ENCODE measurements around the gene ACSS2.

Gene ACSS2

DNA sequence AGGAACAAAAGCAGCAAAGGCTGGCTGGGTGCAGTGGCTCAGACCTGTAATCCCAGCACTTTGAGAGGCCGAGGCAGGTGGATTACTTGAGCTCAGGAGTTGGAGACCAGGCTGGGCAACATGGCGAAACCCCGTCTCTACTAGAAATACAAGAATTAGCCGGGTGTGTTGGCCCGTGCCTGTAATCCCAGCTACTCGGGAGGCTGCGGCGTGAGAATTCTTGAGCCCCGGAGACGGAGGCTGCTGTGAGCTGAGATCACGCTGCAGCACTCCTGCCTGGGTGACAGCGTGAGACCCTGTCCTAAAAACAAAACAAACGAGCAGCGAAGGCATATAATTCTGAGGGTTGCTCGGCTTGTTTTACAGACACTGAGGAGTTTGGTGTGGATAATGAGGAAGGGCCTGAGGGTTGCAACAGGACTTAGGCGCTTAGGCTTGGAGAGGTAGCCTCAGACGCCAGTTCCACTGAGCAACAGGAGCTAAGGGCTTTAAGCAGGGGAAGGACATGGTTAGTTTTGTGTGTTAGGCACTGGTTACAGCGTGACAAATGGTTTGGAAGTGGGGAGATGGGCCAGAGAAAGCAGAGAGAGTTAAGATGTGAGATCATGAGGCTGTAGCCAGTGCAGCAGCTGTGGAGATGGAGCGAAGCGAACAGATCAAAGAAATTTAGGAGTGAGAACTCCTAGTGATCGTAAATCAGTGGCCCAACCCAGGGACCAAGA is 80.5 kb downstream of the ACSS2 start:
- Histone ChIP-seq H3K4me1 (ENCODE audit: control insufficient read depth, insufficient read depth, low read length, unreplicated experiment) (peaks cover 7% of the 10 kb centered on the region), H3K27me3 (ENCODE audit: insufficient read depth, low read length) (no peaks in the 10 kb centered on the region), H3K36me3 (ENCODE audit: insufficient read depth, low read length) (no peaks in the 10 kb centered on the region), H3K79me2 (ENCODE audit: control insufficient read depth, insufficient read depth, low read length, unreplicated experiment) (peaks cover 19% of the 10 kb centered on the region), H3K4me3 (ENCODE audit: low read depth, low read length) (no peak overlapping the region), H3K27ac (ENCODE audit: low read depth, low read length) (no peak overlapping the region), H2AFZ (ENCODE audit: low read length, unreplicated experiment) (no peak overlapping the region)

DNA sequence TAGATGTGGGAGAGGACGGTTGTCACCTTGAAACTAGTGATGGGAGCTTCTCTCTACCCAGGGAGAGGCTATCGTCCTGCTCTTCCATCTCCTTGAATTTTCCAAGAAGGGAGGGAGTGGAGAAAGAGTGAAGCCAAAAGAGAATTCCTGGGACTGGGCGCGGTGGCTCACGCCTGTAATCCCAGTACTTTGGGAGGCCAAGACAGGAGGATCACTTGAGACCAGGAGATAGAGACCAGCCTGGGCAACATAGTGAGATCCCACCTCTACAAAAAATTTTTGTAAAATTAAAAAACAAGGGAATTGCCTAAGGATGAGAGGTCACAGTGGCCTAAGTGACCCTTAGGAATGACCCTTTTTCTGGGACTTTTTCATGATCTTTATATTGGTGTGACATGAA is 88.1 kb downstream of the ACSS2 start:
- H3K79me2 ChIP-seq (ENCODE audit: control insufficient read depth, insufficient read depth, low read length, unreplicated experiment), result no peaks in the 10 kb centered on the region
- H3K4me1 ChIP-seq (ENCODE audit: control insufficient read depth, insufficient read depth, low read length, unreplicated experiment), result no peaks in the 10 kb centered on the region
- H3K27me3 ChIP-seq (ENCODE audit: insufficient read depth, low read length), result no peaks in the 10 kb centered on the region
- no peak overlapping the region for H2AFZ ChIP-seq (ENCODE audit: low read length, unreplicated experiment)
- no peak overlapping the region for H3K27ac ChIP-seq (ENCODE audit: low read depth, low read length)
- H3K36me3 ChIP-seq (ENCODE audit: insufficient read depth, low read length), result no peaks in the 10 kb centered on the region
- H3K4me3 ChIP-seq (ENCODE audit: low read depth, low read length), result no peak overlapping the region

DNA sequence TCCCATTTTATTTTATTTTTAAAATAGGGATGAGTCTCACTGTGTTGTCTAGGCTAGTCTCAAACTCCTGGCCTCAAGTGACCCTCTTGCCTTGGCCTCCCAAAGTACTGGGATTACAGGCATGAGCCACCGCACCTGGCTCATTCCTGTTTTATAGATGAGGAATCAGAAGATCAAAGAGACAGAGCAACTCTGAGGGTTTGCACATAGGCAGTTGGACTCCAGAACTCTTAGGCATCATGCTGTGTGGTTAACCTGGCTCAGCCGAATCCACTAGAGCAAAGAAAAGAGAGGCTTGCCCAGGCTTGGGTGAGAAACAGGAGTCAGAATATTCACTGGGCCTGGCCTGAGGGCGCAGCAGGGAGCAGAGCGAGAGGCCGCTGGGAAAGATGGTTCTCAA is 88.6 kb downstream of the ACSS2 start:
- H3K4me1 ChIP-seq (ENCODE audit: control insufficient read depth, insufficient read depth, low read length, unreplicated experiment), result no peaks in the 10 kb centered on the region
- no peaks in the 10 kb centered on the region for H3K79me2 ChIP-seq (ENCODE audit: control insufficient read depth, insufficient read depth, low read length, unreplicated experiment)
- no peak overlapping the region for H3K4me3 ChIP-seq (ENCODE audit: low read depth, low read length)
- H3K27ac ChIP-seq (ENCODE audit: low read depth, low read length), result no peak overlapping the region
- no peak overlapping the region for H2AFZ ChIP-seq (ENCODE audit: low read length, unreplicated experiment)
- no peaks in the 10 kb centered on the region for H3K27me3 ChIP-seq (ENCODE audit: insufficient read depth, low read length)
- no peaks in the 10 kb centered on the region for H3K36me3 ChIP-seq (ENCODE audit: insufficient read depth, low read length)

DNA sequence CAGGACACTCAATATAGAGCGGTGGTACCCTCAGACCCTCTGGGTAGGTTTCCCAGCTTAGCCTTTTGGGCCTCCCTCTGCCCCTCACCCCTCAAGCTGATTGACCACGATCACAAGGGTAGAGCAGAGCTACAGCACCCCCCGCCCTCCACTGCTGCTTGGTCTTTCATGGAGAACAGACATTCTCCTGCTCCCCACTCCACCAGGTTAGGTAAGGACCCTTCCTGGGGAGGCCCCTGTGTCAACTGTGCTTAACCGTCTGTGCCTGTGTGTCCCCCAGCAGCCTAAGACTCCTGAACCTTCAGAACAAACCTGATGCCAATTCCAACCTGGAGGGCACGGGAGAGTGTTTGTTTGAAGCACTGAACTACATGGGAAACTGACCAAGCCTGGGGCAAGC is 91.0 kb downstream of the ACSS2 start:
- no peak overlapping the region for H3K4me3 ChIP-seq (ENCODE audit: low read depth, low read length)
- no peaks in the 10 kb centered on the region for H3K27me3 ChIP-seq (ENCODE audit: insufficient read depth, low read length)
- H3K79me2 ChIP-seq (ENCODE audit: control insufficient read depth, insufficient read depth, low read length, unreplicated experiment), result no peaks in the 10 kb centered on the region

DNA sequence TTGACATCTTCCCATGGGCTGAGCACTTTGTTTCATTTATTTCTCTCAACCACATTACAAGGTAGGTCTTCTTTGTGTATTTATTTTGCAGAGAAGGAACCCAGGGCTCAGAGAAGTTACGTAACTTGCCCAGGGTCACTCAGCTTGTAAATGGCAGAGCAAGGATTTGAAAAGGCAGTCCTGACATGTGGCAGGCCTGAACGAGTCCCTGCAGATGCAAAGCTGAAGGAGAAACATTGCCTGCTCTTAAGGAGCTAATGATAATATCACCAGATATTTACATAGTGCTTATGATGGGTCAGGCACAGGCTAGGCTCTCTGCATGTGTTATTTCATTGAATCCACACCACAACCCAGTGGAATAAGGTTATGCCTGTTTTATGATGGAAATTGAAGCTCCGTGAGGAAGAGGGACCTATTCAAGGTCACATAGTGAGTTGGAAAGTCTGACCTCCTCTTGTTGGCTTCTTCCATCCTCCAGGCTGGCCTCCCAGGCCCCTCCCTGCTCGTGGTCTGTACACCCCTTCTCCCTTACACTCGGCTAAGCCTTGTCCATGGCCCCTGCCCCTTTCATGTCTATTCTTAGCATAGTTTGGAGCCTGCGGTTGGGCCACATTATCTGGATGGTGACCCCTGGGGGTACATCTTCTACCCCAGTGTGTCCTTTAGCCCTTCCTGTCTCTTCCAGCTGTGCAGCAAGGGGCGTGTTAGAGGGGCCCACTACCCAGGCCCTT is 91.8 kb downstream of the ACSS2 start:
- Histone ChIP-seq H3K4me3 (ENCODE audit: low read depth, low read length) (no peak overlapping the region), H3K27ac (ENCODE audit: low read depth, low read length) (no peak overlapping the region), H3K4me1 (ENCODE audit: control insufficient read depth, insufficient read depth, low read length, unreplicated experiment) (no peaks in the 10 kb centered on the region)

More for the DNA sequence above, 91.0 kb downstream of the ACSS2 start:
- Histone ChIP-seq H2AFZ (ENCODE audit: low read length, unreplicated experiment) (no peak overlapping the region), H3K27ac (ENCODE audit: low read depth, low read length) (no peak overlapping the region), H3K36me3 (ENCODE audit: insufficient read depth, low read length) (no peaks in the 10 kb centered on the region), H3K4me1 (ENCODE audit: control insufficient read depth, insufficient read depth, low read length, unreplicated experiment) (no peaks in the 10 kb centered on the region)

DNA sequence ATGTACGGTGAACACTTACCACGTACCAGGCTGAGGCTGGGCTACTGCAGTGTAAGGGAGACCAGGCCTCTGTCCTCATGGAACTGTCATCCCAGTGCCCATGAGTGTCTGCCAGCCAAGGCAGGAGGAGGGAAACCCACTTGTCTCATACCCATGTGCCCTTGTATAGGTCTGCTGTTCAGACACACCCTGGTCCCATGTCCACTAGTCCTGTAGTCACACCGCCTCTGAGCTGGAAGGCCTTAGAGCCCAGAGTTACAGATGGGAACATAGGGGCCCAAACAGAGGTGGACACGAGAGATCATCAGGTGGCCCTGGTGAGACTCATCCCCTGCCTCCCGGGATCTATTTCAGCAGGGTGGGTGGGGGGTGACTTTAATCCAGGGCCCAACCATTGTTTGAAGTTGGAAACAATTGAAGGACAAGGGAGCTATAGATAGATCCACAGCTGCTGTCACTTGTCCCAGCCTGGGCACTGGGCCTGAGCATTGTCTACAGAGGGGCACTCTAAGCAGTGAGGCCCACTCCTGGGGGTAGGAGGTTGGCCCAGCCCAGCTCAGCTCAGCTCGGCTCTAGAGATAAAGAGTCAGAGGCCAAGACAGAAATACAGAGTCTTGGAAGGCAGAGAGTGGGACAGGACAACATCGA is 93.9 kb downstream of the ACSS2 start:
- H3K27ac ChIP-seq (ENCODE audit: low read depth, low read length), result no peak overlapping the region
- no peak overlapping the region for H3K4me3 ChIP-seq (ENCODE audit: low read depth, low read length)
- peaks cover 6% of the 10 kb centered on the region; the same call in 1 of the 2 replicates for H3K27me3 ChIP-seq (ENCODE audit: insufficient read depth, low read length)
- no peaks in the 10 kb centered on the region for H3K4me1 ChIP-seq (ENCODE audit: control insufficient read depth, insufficient read depth, low read length, unreplicated experiment)
- H2AFZ ChIP-seq (ENCODE audit: low read length, unreplicated experiment), result no peak overlapping the region
- H3K79me2 ChIP-seq (ENCODE audit: control insufficient read depth, insufficient read depth, low read length, unreplicated experiment), result no peaks in the 10 kb centered on the region
- no peaks in the 10 kb centered on the region for H3K36me3 ChIP-seq (ENCODE audit: insufficient read depth, low read length)

More for the DNA sequence above, 91.8 kb downstream of the ACSS2 start:
- Histone ChIP-seq H3K36me3 (ENCODE audit: insufficient read depth, low read length) (no peaks in the 10 kb centered on the region), H2AFZ (ENCODE audit: low read length, unreplicated experiment) (no peak overlapping the region), H3K27me3 (ENCODE audit: insufficient read depth, low read length) (no peaks in the 10 kb centered on the region), H3K79me2 (ENCODE audit: control insufficient read depth, insufficient read depth, low read length, unreplicated experiment) (no peaks in the 10 kb centered on the region)

DNA sequence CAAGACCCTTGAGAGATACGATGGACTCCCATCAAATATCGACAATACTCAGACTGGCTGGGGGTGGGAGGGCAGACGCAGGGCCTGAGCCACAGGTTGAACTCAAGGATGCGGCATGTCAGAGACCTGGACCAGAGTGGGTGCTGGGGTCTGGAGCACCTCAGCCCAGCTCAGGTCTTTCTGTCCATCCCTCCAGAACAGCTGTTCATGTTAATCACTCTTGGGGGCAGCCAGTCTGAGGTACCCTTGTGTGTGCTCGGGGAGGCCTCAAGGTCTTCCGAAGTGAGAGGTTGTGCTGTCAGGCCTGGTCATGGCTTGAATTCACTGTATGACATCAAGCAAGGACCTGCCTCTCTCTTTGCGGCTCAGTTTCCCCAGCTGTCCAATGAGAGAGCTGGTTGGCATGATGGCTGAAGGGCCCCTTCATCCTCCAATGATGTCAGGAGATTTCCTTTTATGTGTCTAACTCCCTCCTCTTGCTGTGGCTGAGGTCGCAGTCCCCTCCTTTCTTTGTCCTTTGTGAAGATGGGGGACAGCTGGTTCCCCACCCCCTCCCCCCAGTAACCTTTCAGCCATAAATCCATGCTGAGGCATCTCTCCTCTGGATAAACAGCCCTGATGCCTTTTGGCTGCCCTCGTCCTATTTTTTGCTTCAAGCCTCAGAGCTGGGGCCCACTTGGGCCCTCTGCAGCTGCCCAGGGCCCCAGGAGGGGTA is 94.6 kb downstream of the ACSS2 start:
- H3K4me1 ChIP-seq (ENCODE audit: control insufficient read depth, insufficient read depth, low read length, unreplicated experiment), result no peaks in the 10 kb centered on the region
- H3K36me3 ChIP-seq (ENCODE audit: insufficient read depth, low read length), result no peaks in the 10 kb centered on the region
- no peak overlapping the region for H2AFZ ChIP-seq (ENCODE audit: low read length, unreplicated experiment)
- no peak overlapping the region for H3K4me3 ChIP-seq (ENCODE audit: low read depth, low read length)
- no peaks in the 10 kb centered on the region for H3K79me2 ChIP-seq (ENCODE audit: control insufficient read depth, insufficient read depth, low read length, unreplicated experiment)
- no peak overlapping the region for H3K27ac ChIP-seq (ENCODE audit: low read depth, low read length)
- peaks cover 7% of the 10 kb centered on the region; the same call in 1 of the 2 replicates for H3K27me3 ChIP-seq (ENCODE audit: insufficient read depth, low read length)

DNA sequence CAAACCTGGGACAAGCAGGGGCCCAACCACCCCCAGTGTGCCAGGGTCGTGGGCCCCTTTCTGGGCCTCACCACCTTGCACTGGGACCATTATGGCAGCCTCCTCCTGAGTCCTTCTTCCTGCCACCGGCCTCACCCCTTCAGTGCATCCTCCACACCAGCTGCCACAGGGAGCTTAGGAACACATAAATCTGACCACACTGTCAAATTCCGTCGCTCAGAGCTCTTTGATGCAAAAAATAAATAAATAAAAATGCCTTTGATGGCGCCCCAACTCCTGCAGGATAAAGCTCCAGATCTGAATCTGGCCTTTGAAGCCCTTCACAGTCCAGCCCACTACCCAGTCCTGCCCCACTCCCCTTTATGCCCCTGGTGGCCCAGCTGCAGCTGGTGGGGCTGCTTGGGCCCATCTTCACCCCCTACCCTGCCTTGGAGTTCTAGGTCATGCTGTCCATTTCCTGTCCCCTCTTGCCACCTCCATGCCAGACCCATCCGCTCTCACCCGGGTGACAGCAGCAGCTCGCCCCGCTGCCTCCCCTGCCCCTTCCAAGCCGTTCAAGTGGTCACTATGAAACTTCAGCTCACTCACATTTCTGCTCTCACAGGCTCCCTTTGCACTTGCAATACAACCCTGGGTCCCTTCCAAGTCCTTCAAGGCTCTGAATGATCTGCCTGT is 95.3 kb downstream of the ACSS2 start:
- Histone ChIP-seq H3K4me1 (ENCODE audit: control insufficient read depth, insufficient read depth, low read length, unreplicated experiment) (no peaks in the 10 kb centered on the region), H3K4me3 (ENCODE audit: low read depth, low read length) (no peak overlapping the region), H3K79me2 (ENCODE audit: control insufficient read depth, insufficient read depth, low read length, unreplicated experiment) (no peaks in the 10 kb centered on the region), H3K27ac (ENCODE audit: low read depth, low read length) (no peak overlapping the region), H3K36me3 (ENCODE audit: insufficient read depth, low read length) (no peaks in the 10 kb centered on the region), H3K27me3 (ENCODE audit: insufficient read depth, low read length) (peaks cover 10% of the 10 kb centered on the region; the same call in 1 of the 2 replicates), H2AFZ (ENCODE audit: low read length, unreplicated experiment) (no peak overlapping the region)

DNA sequence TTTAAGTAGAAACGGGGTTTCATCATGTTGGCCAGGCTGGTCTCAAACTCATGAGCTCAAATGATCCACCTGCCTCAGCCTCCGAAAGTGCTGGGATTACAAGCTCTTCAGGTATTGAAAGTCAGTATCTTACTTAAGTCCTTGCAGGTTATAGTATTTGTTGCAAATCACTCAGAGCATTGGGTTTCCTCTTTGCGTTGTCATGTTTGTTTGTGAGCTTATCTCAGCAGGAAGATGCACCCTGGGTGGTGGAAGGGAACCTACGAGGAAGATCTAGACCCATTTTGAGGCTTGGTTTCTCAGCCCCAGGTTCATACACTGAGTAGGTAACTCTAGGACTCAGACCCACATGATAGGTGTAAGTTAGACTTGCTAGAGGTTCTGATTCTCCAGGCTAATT is 97.8 kb downstream of the ACSS2 start:
- no peak overlapping the region for H2AFZ ChIP-seq (ENCODE audit: low read length, unreplicated experiment)
- no peak overlapping the region for H3K4me3 ChIP-seq (ENCODE audit: low read depth, low read length)
- no peaks in the 10 kb centered on the region for H3K4me1 ChIP-seq (ENCODE audit: control insufficient read depth, insufficient read depth, low read length, unreplicated experiment)
- H3K36me3 ChIP-seq (ENCODE audit: insufficient read depth, low read length), result no peaks in the 10 kb centered on the region
- no peak overlapping the region for H3K27ac ChIP-seq (ENCODE audit: low read depth, low read length)
- no peaks in the 10 kb centered on the region for H3K79me2 ChIP-seq (ENCODE audit: control insufficient read depth, insufficient read depth, low read length, unreplicated experiment)
- peaks cover 10% of the 10 kb centered on the region; the same call in 1 of the 2 replicates for H3K27me3 ChIP-seq (ENCODE audit: insufficient read depth, low read length)

DNA sequence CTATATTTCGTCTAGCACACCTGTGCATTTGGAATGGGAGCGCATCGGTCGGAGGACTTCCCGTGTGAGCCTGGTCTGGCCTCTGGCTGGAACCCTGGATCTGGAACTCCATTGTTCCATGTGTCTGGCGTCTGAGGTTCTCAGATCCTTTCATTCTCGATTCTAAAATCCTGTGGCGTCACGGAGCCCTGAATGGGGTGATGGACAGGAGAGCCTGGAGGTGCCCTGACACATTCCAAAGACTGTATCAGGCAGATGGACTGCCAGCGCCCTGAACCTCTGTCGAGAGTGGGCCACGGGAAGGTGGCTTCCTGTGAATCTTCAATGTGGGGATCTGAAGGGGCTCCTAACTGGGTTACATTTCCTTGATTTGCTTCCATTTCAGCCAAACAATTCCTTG is 99.9 kb downstream of the ACSS2 start:
- H3K36me3 ChIP-seq (ENCODE audit: insufficient read depth, low read length), result no peaks in the 10 kb centered on the region
- no peak overlapping the region for H2AFZ ChIP-seq (ENCODE audit: low read length, unreplicated experiment)
- no peak overlapping the region for H3K27ac ChIP-seq (ENCODE audit: low read depth, low read length)
- H3K4me3 ChIP-seq (ENCODE audit: low read depth, low read length), result no peak overlapping the region
- no peaks in the 10 kb centered on the region for H3K79me2 ChIP-seq (ENCODE audit: control insufficient read depth, insufficient read depth, low read length, unreplicated experiment)
- no peaks in the 10 kb centered on the region for H3K4me1 ChIP-seq (ENCODE audit: control insufficient read depth, insufficient read depth, low read length, unreplicated experiment)
- peaks cover 10% of the 10 kb centered on the region; the same call in 1 of the 2 replicates for H3K27me3 ChIP-seq (ENCODE audit: insufficient read depth, low read length)
